Vagina (tissue), 2 donors: Measurements from ENCODE around the gene AMIGO1.

ENCODE experiments used
- CTCF ChIP-seq, 3 experiments: fragments of 450-650 bp in 2 of 3; fragments of 200-600 bp in 1 of 3; sonication (generic) in 1 of 3; IDR thresholded peaks; one replicate each; pipeline ENCODE4 v1.5.1; 2017 to 2019; ENCODE audit warnings: antibody characterized with exemption in 3 of 3, mild to moderate bottlenecking in 2 of 3, moderate library complexity in 2 of 3
- POLR2A ChIP-seq, 2 donors: fragments of 450-650 bp; IDR thresholded peaks; one replicate each; pipeline ENCODE4 v1.6.1; 2017; ENCODE audit warnings: antibody characterized with exemption in 2 of 2, mild to moderate bottlenecking in 2 of 2, moderate library complexity in 2 of 2
- POLR2AphosphoS5 ChIP-seq, 2 donors: sonication (generic); formaldehyde crosslinking; IDR thresholded peaks; one replicate each; pipeline ENCODE4 v1.9.0; 2017; ENCODE audit warnings: antibody characterized with exemption in 2 of 2, mild to moderate bottlenecking in 2 of 2, low read depth in 1 of 2; ENCODE audit not compliant: insufficient read depth in 1 of 2

DNA sequence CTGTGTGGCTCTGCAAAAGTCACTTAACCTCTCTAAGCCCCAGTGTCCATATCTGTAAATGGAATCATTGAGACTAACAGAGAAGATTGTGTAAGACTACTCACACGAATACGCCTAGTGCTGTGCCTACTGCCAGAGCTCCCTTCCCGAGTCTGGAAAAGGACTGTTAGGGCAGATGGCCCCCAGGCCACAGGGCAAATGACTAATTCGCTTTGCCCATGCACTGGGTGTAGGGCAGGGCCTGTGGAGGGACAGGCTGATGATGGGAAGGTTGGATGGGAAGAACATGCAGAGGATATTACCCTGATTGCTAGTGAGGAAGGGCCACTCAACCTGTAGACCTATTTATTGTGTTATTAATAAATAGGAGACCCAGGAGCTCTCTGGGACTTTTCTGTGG is 26.0 kb upstream of the AMIGO1 start:
- TF ChIP-seq CTCF (IDR thresholded peaks at IDR 0.05) (no peak), POLR2A (IDR thresholded peaks at IDR 0.05) (no peak), POLR2AphosphoS5 (IDR thresholded peaks at IDR 0.05; ENCODE audit: insufficient read depth in 1 of 2, low read depth in 1 of 2) (no peak)
